MM.1S (cell line): ENCODE data around the gene CPVL.

Experiments used
- DNase-seq: peaks from one replicate; pipeline ENCODE4 v3.0.0-alpha.2; 2015
- H2AFZ ChIP-seq: fragments of 300-600 bp; sonication (generic); 2 replicates; pipeline ENCODE4 v1.6.0; 2016; ENCODE audit warnings: antibody characterized with exemption, low read length
- H3F3A ChIP-seq: fragments of 300-600 bp; sonication (generic); 2 replicates; pipeline ENCODE4 v1.6.1; 2016; ENCODE audit warnings: mild to moderate bottlenecking, antibody characterized with exemption, low read length, moderate library complexity, mixed read lengths; ENCODE audit not compliant: insufficient read depth
- H3K27ac ChIP-seq: fragments of 300-600 bp; sonication (generic); 2 replicates; pipeline ENCODE4 v1.5.1; 2016; ENCODE audit warnings: mild to moderate bottlenecking, low read length
- H3K27me3 ChIP-seq: fragments of 300-600 bp; sonication (generic); replicated peaks from 2 replicates; pipeline ENCODE4 v1.6.0; 2016; ENCODE audit warnings: low read length; ENCODE audit not compliant: insufficient read depth
- H3K36me3 ChIP-seq: fragments of 300-600 bp; sonication (generic); replicated peaks from 2 replicates; pipeline ENCODE4 v1.6.1; 2016; ENCODE audit warnings: mild to moderate bottlenecking, low read length, mixed read lengths; ENCODE audit not compliant: insufficient read depth
- H3K4me1 ChIP-seq: fragments of 300-600 bp; sonication (generic); 2 replicates; pipeline ENCODE4 v1.6.1; 2016; ENCODE audit warnings: low read length, mixed read lengths
- H3K4me2 ChIP-seq: fragments of 300-600 bp; sonication (generic); 2 replicates; pipeline ENCODE4 v1.6.0; 2016; ENCODE audit warnings: low read depth, low read length
- H3K4me3 ChIP-seq: fragments of 300-600 bp; sonication (generic); 2 replicates; pipeline ENCODE4 v1.5.1; 2016; ENCODE audit warnings: low read length, mixed read lengths
- H3K79me2 ChIP-seq: fragments of 300-600 bp; sonication (generic); 2 replicates; pipeline ENCODE4 v1.6.1; 2016; ENCODE audit warnings: mixed run types, low read length, mixed read lengths
- H3K9ac ChIP-seq: fragments of 300-600 bp; sonication (generic); 2 replicates; pipeline ENCODE4 v1.6.1; 2016; ENCODE audit warnings: low read length, mixed read lengths
- H3K9me2 ChIP-seq: fragments of 300-600 bp; sonication (generic); replicated peaks from 2 replicates; pipeline ENCODE4 v1.6.1; 2016; ENCODE audit warnings: mild to moderate bottlenecking, low read length, mixed read lengths; ENCODE audit not compliant: insufficient read depth
- H3K9me3 ChIP-seq: fragments of 300-600 bp; sonication (generic); replicated peaks from 2 replicates; pipeline ENCODE4 v1.6.1; 2016; ENCODE audit warnings: mild to moderate bottlenecking, low read length, mixed read lengths; ENCODE audit not compliant: insufficient read depth
- H4K20me1 ChIP-seq: fragments of 300-600 bp; sonication (generic); 2 replicates; pipeline ENCODE4 v1.6.1; 2016; ENCODE audit warnings: mild to moderate bottlenecking, low read length, moderate library complexity, mixed read lengths; ENCODE audit not compliant: insufficient read depth
- EZH2 ChIP-seq: fragments of 300-600 bp; sonication (generic); optimal IDR thresholded peaks from 2 replicates; pipeline ENCODE3; 2017; ENCODE audit warnings: low read depth, mild to moderate bottlenecking, antibody characterized with exemption, low read length, mixed read lengths
- EZH2phosphoT487 ChIP-seq: fragments of 300-600 bp; sonication (generic); IDR thresholded peaks from 2 replicates; pipeline ENCODE4 v1.6.1; 2018; ENCODE audit warnings: antibody characterized with exemption, low read length
- TF ChIP-seq, protein P1 (sequence below): fragments of 300-600 bp; sonication (generic); IDR thresholded peaks from 2 replicates; pipeline ENCODE4 v1.5.1; 2016; ENCODE audit warnings: antibody characterized with exemption, low read length, mixed read lengths

Gene CPVL

GRCh38 chr7:29109899-29110298 lies 36.4 kb downstream of the CPVL start:
- H3K4me1 ChIP-seq = peaks cover 10% of the 10 kb centered on the region
- H2AFZ ChIP-seq = no peak overlapping the region
- peaks cover 5% of the 10 kb centered on the region; the same call in 1 of the 2 replicates for H3F3A ChIP-seq
- no peak overlapping the region for H3K27ac ChIP-seq
- no peaks in the 10 kb centered on the region for H3K9me3 ChIP-seq
- no peaks in the 10 kb centered on the region for H3K79me2 ChIP-seq
- DNase-seq = no peak
- no peaks in the 10 kb centered on the region for H3K36me3 ChIP-seq
- H4K20me1 ChIP-seq = 0 out of 2 replicates have a peak, but pooled peaks cover 3% of the 10 kb centered on the region
- H3K27me3 ChIP-seq = peaks cover 48% of the 10 kb centered on the region
- no peaks in the 10 kb centered on the region for H3K9me2 ChIP-seq
- no peak overlapping the region for H3K4me3 ChIP-seq
- TF ChIP-seq, protein P1, sequence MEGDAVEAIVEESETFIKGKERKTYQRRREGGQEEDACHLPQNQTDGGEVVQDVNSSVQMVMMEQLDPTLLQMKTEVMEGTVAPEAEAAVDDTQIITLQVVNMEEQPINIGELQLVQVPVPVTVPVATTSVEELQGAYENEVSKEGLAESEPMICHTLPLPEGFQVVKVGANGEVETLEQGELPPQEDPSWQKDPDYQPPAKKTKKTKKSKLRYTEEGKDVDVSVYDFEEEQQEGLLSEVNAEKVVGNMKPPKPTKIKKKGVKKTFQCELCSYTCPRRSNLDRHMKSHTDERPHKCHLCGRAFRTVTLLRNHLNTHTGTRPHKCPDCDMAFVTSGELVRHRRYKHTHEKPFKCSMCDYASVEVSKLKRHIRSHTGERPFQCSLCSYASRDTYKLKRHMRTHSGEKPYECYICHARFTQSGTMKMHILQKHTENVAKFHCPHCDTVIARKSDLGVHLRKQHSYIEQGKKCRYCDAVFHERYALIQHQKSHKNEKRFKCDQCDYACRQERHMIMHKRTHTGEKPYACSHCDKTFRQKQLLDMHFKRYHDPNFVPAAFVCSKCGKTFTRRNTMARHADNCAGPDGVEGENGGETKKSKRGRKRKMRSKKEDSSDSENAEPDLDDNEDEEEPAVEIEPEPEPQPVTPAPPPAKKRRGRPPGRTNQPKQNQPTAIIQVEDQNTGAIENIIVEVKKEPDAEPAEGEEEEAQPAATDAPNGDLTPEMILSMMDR = no peak
- TF ChIP-seq EZH2 (no peak), EZH2phosphoT487 (no peak)
- no peak overlapping the region for H3K4me2 ChIP-seq
- no peak overlapping the region for H3K9ac ChIP-seq

DNA sequence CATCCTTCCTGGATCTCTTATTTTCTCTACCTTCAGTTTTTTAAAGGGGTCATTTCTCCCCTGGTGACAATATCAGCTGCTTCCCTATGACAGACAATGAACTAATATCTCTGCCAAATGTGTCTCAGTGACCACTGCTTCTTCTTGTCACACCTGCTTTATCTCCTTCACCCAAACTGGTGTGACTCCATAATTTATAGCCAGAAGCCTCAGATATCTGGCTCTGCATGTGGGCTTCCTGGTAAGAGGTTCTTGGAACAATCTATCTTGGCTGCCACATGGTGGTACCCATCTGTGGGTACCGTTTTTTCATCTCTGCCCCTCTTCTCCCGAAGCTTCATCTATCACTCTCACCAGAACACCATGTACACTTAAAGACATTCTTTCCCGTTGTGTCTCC lies 37.0 kb downstream of the CPVL start:
- Histone ChIP-seq H3F3A (peaks cover 5% of the 10 kb centered on the region; the same call in 1 of the 2 replicates), H2AFZ (no peak overlapping the region), H3K4me1 (peaks cover 10% of the 10 kb centered on the region), H3K4me3 (no peak overlapping the region), H3K27ac (no peak overlapping the region), H3K9me3 (no peaks in the 10 kb centered on the region), H3K27me3 (peaks cover 43% of the 10 kb centered on the region), H3K9me2 (no peaks in the 10 kb centered on the region), H4K20me1 (no peaks in the 10 kb centered on the region), H3K79me2 (no peaks in the 10 kb centered on the region), H3K4me2 (no peak overlapping the region), H3K9ac (no peak overlapping the region), H3K36me3 (no peaks in the 10 kb centered on the region)
- DNase-seq = no peak
- TF ChIP-seq, protein P1 = no peak
- TF ChIP-seq EZH2phosphoT487 (no peak), EZH2 (no peak)

GRCh38 chr7:29107056-29107455 lies 39.3 kb downstream of the CPVL start:
- H3K79me2 ChIP-seq = no peaks in the 10 kb centered on the region
- H3K36me3 ChIP-seq = no peaks in the 10 kb centered on the region
- peaks cover 33% of the 10 kb centered on the region for H3K27me3 ChIP-seq
- H3K9ac ChIP-seq = no peak overlapping the region
- H3K9me3 ChIP-seq = no peaks in the 10 kb centered on the region
- H3K27ac ChIP-seq = no peak overlapping the region
- no peaks in the 10 kb centered on the region for H3K4me1 ChIP-seq
- no peak overlapping the region for H3K4me3 ChIP-seq
- H4K20me1 ChIP-seq = no peaks in the 10 kb centered on the region
- no peaks in the 10 kb centered on the region for H3F3A ChIP-seq
- no peak overlapping the region for H3K4me2 ChIP-seq
- TF ChIP-seq EZH2 (no peak), EZH2phosphoT487 (no peak)
- TF ChIP-seq, protein P1 = no peak
- H3K9me2 ChIP-seq = no peaks in the 10 kb centered on the region
- no peak overlapping the region for H2AFZ ChIP-seq
- DNase-seq = no peak

DNA sequence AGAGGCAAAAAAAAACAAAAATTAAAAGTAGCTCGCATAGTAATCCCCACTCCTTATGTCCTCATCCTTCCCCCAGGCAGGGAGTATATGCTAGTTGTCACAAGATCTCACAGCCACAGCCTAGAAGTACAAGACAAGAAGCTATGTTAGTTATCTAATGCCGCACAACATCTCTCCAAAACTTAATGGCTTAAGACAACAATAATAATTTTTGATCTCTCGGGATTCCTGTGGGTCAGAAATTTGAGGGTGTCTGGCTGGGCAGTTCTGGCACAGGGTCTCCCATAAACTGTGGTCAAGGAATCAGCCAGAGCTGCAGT lies 39.7 kb downstream of the CPVL start:
- H3K4me2 ChIP-seq = no peak overlapping the region
- H3K9me2 ChIP-seq = no peaks in the 10 kb centered on the region
- no peaks in the 10 kb centered on the region for H3F3A ChIP-seq
- H3K4me1 ChIP-seq = no peaks in the 10 kb centered on the region
- H3K27me3 ChIP-seq = peaks cover 28% of the 10 kb centered on the region
- no peaks in the 10 kb centered on the region for H4K20me1 ChIP-seq
- no peaks in the 10 kb centered on the region for H3K9me3 ChIP-seq
- no peak overlapping the region for H3K9ac ChIP-seq
- H3K36me3 ChIP-seq = no peaks in the 10 kb centered on the region
- TF ChIP-seq EZH2 (no peak), EZH2phosphoT487 (no peak)
- TF ChIP-seq, protein P1 = no peak
- H3K4me3 ChIP-seq = no peak overlapping the region
- DNase-seq = no peak
- no peaks in the 10 kb centered on the region for H3K79me2 ChIP-seq
- no peak overlapping the region for H2AFZ ChIP-seq
- no peak overlapping the region for H3K27ac ChIP-seq
